CD4-positive, CD25-positive, alpha-beta regulatory T cell (primary cell): Measurements from ENCODE around the gene CILP2. TPM values are rescaled to one million over a fixed set of nuclear protein-coding genes. Genes with fewer than 3 reads are reported as not detected.
A peak's percentile ranks its signal among the peaks of the same experiment; 100 is the strongest.

Source experiments
- ATAC-seq, 2 donors: fragments of 150-1000 bp; cut with Tn5 transposase; one replicate each; pipeline ENCODE4 v1.10.0; 2021; ENCODE audit warnings: low read depth in 2 of 2, moderate number of reproducible peaks in 2 of 2, moderate library complexity in 1 of 2
- DNase-seq, 3 donors: peaks; one replicate each; pipeline versions ENCODE4 v3.0.0 to v3.0.0-alpha.2; 2012 to 2022; ENCODE audit warnings: mixed read lengths in 1 of 3
- H3K27ac ChIP-seq: one replicate; pipeline ENCODE4 v1.7.0; 2013; ENCODE audit warnings: mild to moderate bottlenecking, low read length; ENCODE audit not compliant: insufficient read depth, poor library complexity, severe bottlenecking
- H3K27me3 ChIP-seq: one replicate; pipeline ENCODE4 v1.7.0; 2013; ENCODE audit warnings: low read length; ENCODE audit not compliant: control insufficient read depth, insufficient read depth
- H3K36me3 ChIP-seq: one replicate; pipeline ENCODE4 v1.7.0; 2013; ENCODE audit warnings: mild to moderate bottlenecking, low read length, moderate library complexity; ENCODE audit not compliant: control insufficient read depth, insufficient read depth
- H3K4me1 ChIP-seq: 2 replicates; pipeline ENCODE4 v1.7.0; 2013; ENCODE audit warnings: mild to moderate bottlenecking, low read length; ENCODE audit not compliant: insufficient read depth, control insufficient read depth, poor library complexity, severe bottlenecking
- H3K4me3 ChIP-seq: one replicate; pipeline ENCODE4 v1.7.0; 2013; ENCODE audit warnings: low read depth, mild to moderate bottlenecking, low read length, moderate library complexity
- H3K9me3 ChIP-seq, 2 experiments: 1 replicate in 1 of 2; 2 replicates in 1 of 2; pipeline ENCODE4 v1.7.0; 2013; ENCODE audit warnings: low read length in 2 of 2, mild to moderate bottlenecking in 1 of 2, moderate library complexity in 1 of 2; ENCODE audit not compliant: control insufficient read depth in 2 of 2
- H3K27ac Mint-ChIP-seq, 3 donors: one replicate each; pipeline ENCODE4 v1.8.0; 2020 to 2022; ENCODE audit warnings: mild to moderate bottlenecking in 3 of 3, mixed read lengths in 3 of 3, moderate library complexity in 2 of 3
- H3K27me3 Mint-ChIP-seq: one replicate; pipeline ENCODE4 v1.8.0; 2022; ENCODE audit warnings: mild to moderate bottlenecking, mixed read lengths
- H3K36me3 Mint-ChIP-seq: one replicate; pipeline ENCODE4 v1.8.0; 2020; ENCODE audit warnings: mixed read lengths
- H3K4me1 Mint-ChIP-seq, 4 donors: one replicate each; pipeline ENCODE4 v1.8.0; 2020 to 2022; ENCODE audit warnings: mixed read lengths in 4 of 4, mild to moderate bottlenecking in 1 of 4
- H3K4me3 Mint-ChIP-seq, 4 donors: one replicate each; pipeline ENCODE4 v1.8.0; 2020 to 2022; ENCODE audit warnings: mild to moderate bottlenecking in 4 of 4, mixed read lengths in 4 of 4, moderate library complexity in 3 of 4
- H3K9me3 Mint-ChIP-seq, 7 donors: one replicate each; pipeline ENCODE4 v1.8.0; 2020 to 2022; ENCODE audit warnings: mixed read lengths in 7 of 7, mild to moderate bottlenecking in 3 of 7, moderate library complexity in 2 of 7
- polyA plus RNA-seq, 4 donors: library from polyadenylated mRNA; unstranded; fragments of 300-500 nt; fragmentation: Illumina TruSeq; gene quantifications; one replicate each; pipeline ENCODE4 v1.2.3, GENCODE V29; 2021
- total RNA-seq: library from RNA; stranded (reverse); gene quantifications from one replicate; pipeline ENCODE4 v1.2.3, GENCODE V29; 2022

The CILP2 gene
- total and polyA plus RNA-seq, 5 donors from 2014 or later: 0.09 to 0.42 (median 0.31) TPM; not detected in 1

DNA sequence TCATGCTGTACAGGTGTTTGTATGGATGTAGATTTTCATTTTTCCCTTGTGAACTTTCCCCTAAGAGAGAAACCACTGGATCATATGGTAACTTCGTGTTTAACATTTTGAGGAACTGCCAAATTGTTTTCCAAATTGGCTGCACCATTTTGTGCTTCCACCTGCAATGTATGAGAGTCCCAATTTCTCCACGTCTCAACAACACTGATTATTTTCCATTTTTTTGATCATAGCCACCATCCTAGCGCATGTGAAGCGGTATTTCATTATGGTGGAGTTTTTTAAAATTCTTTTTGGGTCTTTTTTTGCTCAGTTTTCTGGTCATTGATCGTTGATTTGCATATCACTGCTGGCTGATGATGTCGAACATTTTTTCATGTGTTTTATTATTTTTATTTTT is 17.1 kb upstream of the CILP2 start:
- Mint-ChIP-seq H3K27me3 (no peaks in the 10 kb centered on the region), H3K4me3 (peak overlapping the region in 1 of 4 donors; percentile 61), H3K9me3 (no peaks in the 10 kb centered on the region), H3K36me3 (peaks cover 24% of the 10 kb centered on the region), H3K4me1 (peaks cover 0 to 56% (median 27%) of the 10 kb centered on the region in 4 donors), H3K27ac (peak overlapping the region in 1 of 3 donors; percentile 38)
- peaks cover 19% of the 10 kb centered on the region for H3K4me1 ChIP-seq
- no peak for DNase-seq
- ATAC-seq: no peak
- H3K27me3 ChIP-seq: no peaks in the 10 kb centered on the region
- H3K36me3 ChIP-seq: peaks cover 18% of the 10 kb centered on the region
- no peaks in the 10 kb centered on the region for H3K9me3 ChIP-seq
- no peak overlapping the region for H3K4me3 ChIP-seq
- H3K27ac ChIP-seq: no peak overlapping the region

- Mint-ChIP-seq H3K4me3 (peak overlapping the region in 1 of 4 donors; percentile 52), H3K9me3 (no peaks in the 10 kb centered on the region), H3K36me3 (peaks cover 24% of the 10 kb centered on the region), H3K27me3 (no peaks in the 10 kb centered on the region), H3K27ac (peak overlapping the region in 1 of 3 donors; percentile 71), H3K4me1 (peaks cover 0 to 39% (median 17%) of the 10 kb centered on the region in 4 donors)
- no peaks in the 10 kb centered on the region for H3K27me3 ChIP-seq
- ATAC-seq (no peak), DNase-seq (no peak)
- no peak overlapping the region for H3K4me3 ChIP-seq
- no peak overlapping the region for H3K27ac ChIP-seq
- H3K4me1 ChIP-seq: peaks cover 2% of the 10 kb centered on the region
- H3K9me3 ChIP-seq: no peaks in the 10 kb centered on the region
- H3K36me3 ChIP-seq: peaks cover 29% of the 10 kb centered on the region
Observed at GRCh38 chr19:19523177-19523576, 14.9 kb upstream of the CILP2 start.

DNA sequence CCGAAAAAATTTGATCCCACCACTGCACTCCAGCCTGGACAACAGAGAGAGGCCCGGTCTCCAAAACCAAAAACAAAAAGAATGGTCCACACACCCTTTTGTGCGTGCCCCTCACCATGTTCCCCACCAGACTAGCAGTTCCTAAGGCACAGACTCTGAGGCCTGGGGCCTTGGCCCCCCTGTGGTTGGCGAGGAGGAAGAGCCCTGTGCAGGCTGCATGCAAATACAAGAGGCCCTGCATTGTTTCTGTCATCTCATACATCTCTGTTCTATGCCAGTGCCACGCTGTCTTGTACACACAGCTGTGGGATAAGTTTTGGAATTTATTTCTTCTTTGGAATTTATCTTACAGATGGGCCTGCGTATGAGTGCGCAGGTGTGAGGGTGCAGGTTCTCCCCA is 14.0 kb upstream of the CILP2 start:
- H3K36me3 ChIP-seq: peaks cover 31% of the 10 kb centered on the region
- peaks cover 0 to 33% (median 16%) of the 10 kb centered on the region in 4 donors for H3K4me1 Mint-ChIP-seq
- no peak overlapping the region for H3K27ac ChIP-seq
- H3K36me3 Mint-ChIP-seq: peaks cover 23% of the 10 kb centered on the region
- no peaks in the 10 kb centered on the region for H3K27me3 Mint-ChIP-seq
- no peak for ATAC-seq
- DNase-seq: no peak
- no peaks in the 10 kb centered on the region for H3K27me3 ChIP-seq
- H3K4me1 ChIP-seq: peaks cover 2% of the 10 kb centered on the region
- no peak overlapping the region for H3K4me3 Mint-ChIP-seq
- H3K27ac Mint-ChIP-seq: peak overlapping the region in 2 of 3 donors; percentile 25 to 43
- no peaks in the 10 kb centered on the region for H3K9me3 Mint-ChIP-seq
- no peak overlapping the region for H3K4me3 ChIP-seq
- H3K9me3 ChIP-seq: no peaks in the 10 kb centered on the region

- Histone ChIP-seq H3K27me3 (no peaks in the 10 kb centered on the region), H3K36me3 (peaks cover 22% of the 10 kb centered on the region), H3K4me3 (no peak overlapping the region), H3K9me3 (no peaks in the 10 kb centered on the region), H3K27ac (no peak overlapping the region), H3K4me1 (no peaks in the 10 kb centered on the region)
- H3K36me3 Mint-ChIP-seq: peaks cover 11% of the 10 kb centered on the region
- ATAC-seq: no peak
- H3K4me3 Mint-ChIP-seq: no peak overlapping the region
- peak overlapping the region in 1 of 3 donors; percentile 52 for H3K27ac Mint-ChIP-seq
- H3K4me1 Mint-ChIP-seq: peaks cover 0 to 17% (median 7%) of the 10 kb centered on the region in 4 donors
- H3K27me3 Mint-ChIP-seq: no peaks in the 10 kb centered on the region
- no peak for DNase-seq
- H3K9me3 Mint-ChIP-seq: no peaks in the 10 kb centered on the region
Observed at GRCh38 chr19:19525611-19526380, 12.3 kb upstream of the CILP2 start.

- Histone ChIP-seq H3K4me3 (no peak overlapping the region), H3K36me3 (peaks cover 20% of the 10 kb centered on the region), H3K9me3 (no peaks in the 10 kb centered on the region), H3K27ac (no peak overlapping the region), H3K4me1 (no peaks in the 10 kb centered on the region), H3K27me3 (no peaks in the 10 kb centered on the region)
- Mint-ChIP-seq H3K9me3 (no peaks in the 10 kb centered on the region), H3K36me3 (peaks cover 7% of the 10 kb centered on the region), H3K27ac (no peak overlapping the region), H3K27me3 (no peaks in the 10 kb centered on the region), H3K4me1 (peaks cover 0 to 16% (median 5%) of the 10 kb centered on the region in 4 donors), H3K4me3 (no peak overlapping the region)
- ATAC-seq (no peak), DNase-seq (no peak)
Observed at GRCh38 chr19:19526581-19527370, 11.3 kb upstream of the CILP2 start.

- Mint-ChIP-seq H3K27me3 (no peaks in the 10 kb centered on the region), H3K9me3 (no peaks in the 10 kb centered on the region), H3K27ac (no peak overlapping the region)
Observed at GRCh38 chr19:19527371-19527656, 10.8 kb upstream of the CILP2 start.

GRCh38 chr19:19527674-19528625 is 10.1 kb upstream of the CILP2 start:
- no peak overlapping the region for H3K4me3 ChIP-seq
- H3K27ac ChIP-seq: no peak overlapping the region
- no peaks in the 10 kb centered on the region for H3K9me3 ChIP-seq
- peaks cover 20% of the 10 kb centered on the region for H3K36me3 ChIP-seq
- no peaks in the 10 kb centered on the region for H3K27me3 ChIP-seq
- no peak overlapping the region for H3K4me3 Mint-ChIP-seq
- no peaks in the 10 kb centered on the region for H3K9me3 Mint-ChIP-seq
- DNase-seq (no peak), ATAC-seq (no peak)
- H3K4me1 ChIP-seq: peaks cover 8% of the 10 kb centered on the region
- peaks cover 0 to 18% (median 3%) of the 10 kb centered on the region in 4 donors for H3K4me1 Mint-ChIP-seq
- peaks cover 4% of the 10 kb centered on the region for H3K36me3 Mint-ChIP-seq
- H3K27me3 Mint-ChIP-seq: no peaks in the 10 kb centered on the region
- H3K27ac Mint-ChIP-seq: no peak overlapping the region

More at GRCh38 chr19:19527371-19527656, 10.8 kb upstream of the CILP2 start:
- H3K4me3 Mint-ChIP-seq: no peak overlapping the region
- Histone ChIP-seq H3K27ac (no peak overlapping the region), H3K27me3 (no peaks in the 10 kb centered on the region), H3K9me3 (no peaks in the 10 kb centered on the region), H3K4me1 (peaks cover 4% of the 10 kb centered on the region), H3K36me3 (peaks cover 20% of the 10 kb centered on the region), H3K4me3 (no peak overlapping the region)
- peaks cover 7% of the 10 kb centered on the region for H3K36me3 Mint-ChIP-seq
- H3K4me1 Mint-ChIP-seq: peaks cover 0 to 20% (median 6%) of the 10 kb centered on the region in 4 donors
- no peak for DNase-seq
- ATAC-seq: no peak
